Suppressor macrophage (primary cell): Measurements from ENCODE around the gene GPR50.

Experiments used
- DNase-seq, 4 experiments: peaks; one replicate each; pipeline ENCODE4 v3.0.0-alpha.2; 2020 to 2022
- total RNA-seq, 17 experiments: gene quantifications; one replicate each; lab custom pipeline; 2026; ENCODE audit warnings: mixed read lengths in 6 of 17, inconsistent platforms in 3 of 17; lab: John Stamatoyannopoulos, UW

GPR50 gene
- 0 to 0.66 (median 0) reads per million in 17 experiments for total RNA-seq

DNA sequence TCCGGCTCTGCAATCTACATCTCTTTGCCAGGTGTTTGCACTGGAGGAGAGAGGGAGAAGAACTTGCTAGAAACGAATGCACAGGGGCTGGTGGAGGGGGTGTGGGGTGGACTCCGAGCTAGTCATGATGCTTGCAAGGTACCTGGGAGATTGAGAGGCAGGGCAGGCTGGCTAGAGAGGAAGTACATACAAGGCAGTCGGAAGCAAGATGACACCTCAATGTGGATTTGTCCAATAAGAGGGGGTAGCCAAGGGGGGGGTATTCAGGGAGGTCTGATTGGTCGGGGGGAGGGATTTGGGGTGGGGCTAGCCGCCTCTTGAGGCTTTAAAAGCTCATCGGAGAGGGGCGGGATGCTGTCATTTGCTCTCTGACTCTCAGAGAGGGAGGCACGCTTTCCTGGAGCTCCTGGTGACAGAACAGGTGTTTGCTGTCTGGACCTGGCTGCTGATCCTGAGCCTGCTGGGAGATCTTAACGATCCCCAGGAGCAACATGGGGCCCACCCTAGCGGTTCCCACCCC, at the start of gene GPR50:
Gene GPR50 (plus strand): TSS at position 354 of the 520 bp plus-strand sequence. CDS start 138 bp downstream, at position 492.
- DNase-seq, result no peak

DNA sequence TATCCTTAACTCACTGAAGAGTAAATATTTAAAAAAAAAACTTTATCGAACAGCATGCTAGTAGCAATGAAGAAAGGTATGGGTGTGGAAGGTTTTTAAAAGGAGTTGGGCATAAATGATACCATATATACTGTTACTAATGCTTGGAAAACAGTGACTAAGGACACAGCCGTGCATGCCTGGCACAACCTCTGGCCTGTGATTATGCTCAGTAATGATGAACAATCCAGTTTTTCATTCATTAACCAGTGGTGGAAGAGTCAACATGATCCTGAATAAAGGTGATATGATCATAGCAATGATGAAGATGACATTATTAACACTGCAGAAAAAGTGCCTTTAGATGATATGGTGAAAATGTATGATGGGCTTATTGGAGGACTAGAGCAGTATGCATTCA, 43.9 kb upstream of the GPR50 start:
- DNase-seq, result no peak

GRCh38 chrX:151151665-151152267, 24.6 kb upstream of the GPR50 start:
- peak; percentile 48 to 72 (median 54) for DNase-seq

- DNase-seq, result no peak
These were observed 23.3 kb upstream of the GPR50 start for GRCh38 chrX:151153086-151153485.

DNA sequence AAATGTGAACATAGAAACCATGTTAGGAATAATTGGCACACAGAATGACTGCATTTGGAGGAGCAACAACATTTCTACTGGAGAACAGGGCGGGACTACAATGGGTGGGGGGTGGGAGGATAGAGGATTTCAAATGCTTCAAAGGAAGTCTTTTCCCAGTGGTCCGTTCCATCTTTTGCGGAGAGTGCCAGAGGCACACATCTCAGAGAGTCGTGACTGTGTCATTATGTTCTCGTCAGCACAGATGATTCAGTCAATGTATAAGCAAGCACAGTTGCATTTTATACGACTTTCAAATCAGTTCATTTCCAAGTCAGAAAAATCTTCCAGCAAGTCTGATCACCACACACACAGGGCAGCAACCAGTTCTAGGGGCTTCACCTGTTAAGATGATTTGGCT, 22.7 kb upstream of the GPR50 start:
- no peak for DNase-seq

- no peak for DNase-seq
These were observed 21.1 kb upstream of the GPR50 start for GRCh38 chrX:151155234-151155633.

DNA sequence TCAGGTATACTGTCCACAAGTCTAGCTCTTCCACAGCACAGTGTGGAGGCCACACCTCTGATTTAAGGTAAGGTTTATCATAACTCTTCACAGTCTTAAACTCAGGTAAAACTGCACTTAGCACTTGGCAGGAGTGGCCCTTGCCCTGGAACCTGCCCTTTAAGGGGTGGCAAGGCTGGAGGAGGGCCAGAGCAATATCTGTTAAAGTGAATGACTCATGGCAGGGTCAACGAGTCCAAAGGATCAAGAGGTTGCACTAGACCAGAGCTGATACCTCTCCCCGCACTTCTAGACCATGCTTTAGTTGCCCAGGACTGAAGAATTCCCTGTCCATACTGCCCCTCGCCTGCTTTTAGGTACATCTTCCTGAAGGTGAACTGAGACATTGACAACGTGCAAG, 14.7 kb upstream of the GPR50 start:
- DNase-seq, result no peak

GRCh38 chrX:151167791-151168345, 8.5 kb upstream of the GPR50 start:
- DNase-seq, result peak in 2 of 4 experiments; percentile 2 to 16

DNA sequence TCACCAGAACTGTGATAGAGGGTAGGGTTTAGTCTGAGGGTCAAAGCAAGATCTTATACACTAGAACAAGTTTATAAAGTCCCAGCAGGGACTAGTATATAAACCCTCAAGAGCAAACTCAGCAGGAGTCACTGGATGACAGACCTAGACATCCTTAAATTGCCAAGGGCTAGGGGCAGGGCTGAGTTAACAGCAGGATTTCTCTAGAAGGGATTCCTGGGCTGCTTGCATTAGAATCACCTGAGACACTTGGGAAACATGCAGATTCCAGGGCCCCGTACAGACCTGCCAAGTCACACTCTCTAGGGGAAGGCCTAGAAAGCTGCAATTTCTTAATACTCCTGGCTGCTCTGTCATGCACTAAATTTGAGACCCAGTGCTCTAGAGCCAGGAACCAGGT, 6.6 kb upstream of the GPR50 start:
- no peak for DNase-seq

- no peak for DNase-seq
These were observed 1.7 kb upstream of the GPR50 start for GRCh38 chrX:151174581-151175282.

DNA sequence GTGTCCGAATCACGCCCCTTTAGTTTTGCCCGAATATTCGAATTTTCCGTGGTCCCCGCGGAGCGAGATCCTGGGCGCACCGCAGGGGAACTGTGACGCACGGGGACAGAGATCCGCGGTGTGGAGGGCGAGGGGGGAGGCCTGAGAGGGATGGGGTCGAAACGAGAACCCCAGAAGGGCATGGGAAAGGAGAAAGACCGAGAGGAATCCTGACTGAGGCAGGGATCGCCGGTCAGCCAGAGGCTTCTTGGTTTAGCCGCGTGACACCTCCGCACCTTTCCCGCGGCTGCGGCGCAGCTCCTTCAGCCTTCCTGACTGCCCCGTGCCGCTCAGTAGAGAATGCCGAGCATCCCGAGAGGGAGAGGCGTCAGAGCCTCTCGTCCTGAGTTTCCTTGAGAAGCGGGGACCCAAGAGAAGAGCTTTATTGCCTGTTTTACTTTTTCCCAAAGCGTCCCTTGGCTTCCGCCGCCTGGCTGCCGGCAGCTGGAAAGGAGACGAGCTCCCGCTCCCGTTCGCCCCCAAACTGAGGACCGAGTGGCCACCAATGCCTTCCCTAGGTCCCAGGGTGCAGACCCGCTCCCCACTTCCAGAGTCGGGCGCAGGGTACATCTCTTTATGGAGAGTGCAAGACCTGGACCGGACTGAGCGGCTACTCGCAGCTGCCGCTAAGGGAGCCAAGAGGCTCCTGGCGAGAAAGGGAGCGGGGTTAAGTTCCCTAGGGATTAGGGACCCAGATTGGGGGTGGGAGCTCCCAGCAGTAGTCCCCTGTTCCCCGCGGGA, 911 bp upstream of the GPR50 start:
- DNase-seq, result no peak

DNA sequence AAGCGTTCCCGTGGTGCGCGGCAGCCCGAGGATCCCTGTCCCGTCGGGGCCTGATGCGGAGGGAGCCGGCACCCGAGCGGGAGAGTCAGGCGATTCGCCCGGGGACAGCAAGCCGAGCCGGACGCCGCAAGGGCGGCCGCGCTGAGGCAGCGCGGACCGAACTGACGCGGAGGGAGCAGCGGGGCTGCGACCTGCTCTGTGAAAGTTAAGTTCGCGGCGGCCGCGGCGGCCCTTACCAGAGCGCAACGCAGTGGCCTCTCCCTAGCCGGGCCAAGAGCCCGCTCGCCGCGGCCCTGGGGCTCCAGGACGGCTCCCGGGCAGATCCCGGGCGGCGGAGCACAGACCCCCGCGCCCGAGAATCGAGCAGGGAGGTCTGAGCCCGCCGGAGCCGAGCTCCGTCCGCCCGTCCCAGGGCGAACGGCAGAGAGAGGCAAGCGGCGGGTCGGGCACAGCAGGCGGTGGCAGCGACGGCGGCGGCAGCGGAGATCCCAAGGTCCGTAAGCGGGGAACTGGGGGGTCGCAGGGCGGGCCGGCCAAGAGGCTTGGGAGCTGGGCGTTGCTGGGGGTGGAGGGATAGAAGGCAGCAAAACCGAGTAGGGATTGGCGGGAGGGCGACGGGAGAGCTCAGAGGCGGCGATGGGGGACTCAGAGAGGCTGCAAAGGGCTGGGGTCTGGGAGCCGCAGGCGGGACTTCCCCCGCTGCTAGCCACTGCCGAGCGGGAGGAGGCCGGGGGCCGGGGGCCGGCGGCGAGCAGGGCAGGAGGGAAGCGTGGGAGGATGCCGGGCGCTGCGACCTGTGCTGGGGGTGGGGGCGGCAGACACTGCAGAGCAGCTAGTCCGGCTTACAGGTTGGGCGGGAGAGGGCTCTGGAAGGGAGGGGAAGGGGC, 1.0 kb downstream of the GPR50 start:
- DNase-seq, result no peak

DNA sequence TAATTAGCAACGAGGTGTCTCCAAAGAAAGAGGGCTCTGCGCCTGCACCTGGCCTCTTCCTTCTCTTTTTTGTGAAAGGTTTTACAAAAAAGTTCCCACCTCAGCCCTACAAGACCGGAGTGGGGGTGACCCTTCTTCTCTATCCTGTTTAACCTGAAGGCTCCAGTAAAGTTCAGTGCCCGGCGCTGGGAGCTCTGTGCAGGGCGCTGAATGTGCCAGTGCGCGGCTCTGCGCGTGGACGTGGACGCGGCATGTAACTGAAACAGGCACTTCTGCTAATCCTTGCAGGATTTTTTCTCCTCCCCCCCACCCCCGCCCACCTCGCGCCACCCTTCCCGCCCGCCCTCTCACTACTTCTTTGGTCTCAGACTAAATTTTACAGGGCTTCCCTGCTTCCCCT, 2.4 kb downstream of the GPR50 start:
- DNase-seq, result no peak

- DNase-seq, result no peak
These were observed 4.0 kb downstream of the GPR50 start for GRCh38 chrX:151180400-151180799.

DNA sequence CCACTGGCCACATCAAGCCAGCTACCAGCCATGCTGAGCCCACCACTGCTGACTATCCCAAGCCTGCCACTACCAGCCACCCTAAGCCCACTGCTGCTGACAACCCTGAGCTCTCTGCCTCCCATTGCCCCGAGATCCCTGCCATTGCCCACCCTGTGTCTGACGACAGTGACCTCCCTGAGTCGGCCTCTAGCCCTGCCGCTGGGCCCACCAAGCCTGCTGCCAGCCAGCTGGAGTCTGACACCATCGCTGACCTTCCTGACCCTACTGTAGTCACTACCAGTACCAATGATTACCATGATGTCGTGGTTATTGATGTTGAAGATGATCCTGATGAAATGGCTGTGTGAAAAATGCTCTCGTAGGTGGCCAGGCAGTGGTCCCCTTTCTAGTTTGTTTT, 4.7 kb downstream of the GPR50 start:
- DNase-seq, result no peak

GRCh38 chrX:151183233-151183753, 6.9 kb downstream of the GPR50 start:
- DNase-seq, result no peak

DNA sequence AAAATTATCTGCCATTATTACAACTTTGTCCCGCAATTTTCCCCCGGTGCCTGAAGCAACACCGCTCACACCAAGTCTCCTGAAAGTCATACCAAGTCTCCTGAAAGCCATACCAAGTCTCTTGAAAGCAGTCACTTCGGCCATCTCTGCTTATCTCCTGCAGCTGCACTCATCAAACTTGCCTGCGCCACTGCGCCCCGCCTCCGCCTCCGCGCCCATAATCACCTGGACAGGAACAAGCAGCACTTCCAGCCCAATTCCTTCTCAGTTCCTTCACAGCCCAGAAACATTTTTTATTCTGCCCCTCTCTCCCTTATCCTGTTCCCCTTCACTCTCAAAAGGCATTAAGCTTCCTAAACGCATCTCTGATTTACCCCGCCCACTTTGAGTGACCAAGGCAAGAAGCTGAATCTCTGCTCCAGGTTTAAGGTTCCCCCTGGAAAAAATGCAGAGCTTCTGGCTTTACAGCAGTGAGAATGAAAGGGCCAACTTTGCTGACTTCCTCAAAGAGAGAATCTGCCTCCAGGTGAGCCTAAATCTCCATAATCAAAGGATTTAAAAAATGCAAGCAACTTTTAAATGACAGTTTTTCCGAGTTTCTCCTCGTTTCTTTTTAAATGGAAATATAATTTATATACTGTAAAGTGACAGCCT, 7.7 kb downstream of the GPR50 start:
- DNase-seq, result no peak

- no peak for DNase-seq
These were observed 8.3 kb downstream of the GPR50 start for GRCh38 chrX:151184705-151185104.

GRCh38 chrX:151206871-151207270, 30.5 kb downstream of the GPR50 start:
- DNase-seq, result no peak

DNA sequence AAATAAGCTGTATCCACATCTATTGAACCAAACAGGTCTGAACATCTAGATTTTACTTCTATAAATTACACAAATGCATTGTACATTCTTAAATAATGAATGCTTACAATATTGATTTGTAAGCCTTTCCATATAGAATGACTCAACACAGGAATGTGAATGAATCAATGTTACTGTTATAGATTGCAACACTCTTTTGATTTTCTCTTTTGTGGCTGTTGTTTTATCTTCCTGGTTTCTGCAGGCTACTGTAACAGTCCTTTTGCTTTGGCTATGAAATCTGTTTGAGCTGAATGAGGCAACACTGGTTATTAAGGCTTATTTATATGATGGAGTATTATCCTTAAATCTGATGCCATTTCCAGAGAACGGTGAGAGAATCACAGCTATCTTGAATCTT, 49.5 kb downstream of the GPR50 start:
- DNase-seq, result no peak

- no peak for DNase-seq
These were observed 50.6 kb downstream of the GPR50 start for GRCh38 chrX:151226941-151227340.
